CD4-positive, alpha-beta T cell treated with Interleukin-4 for 1 hour (primary cell): ENCODE measurements around the gene SHROOM2.

Source experiments
- DNase-seq, 2 donors: peaks; one replicate each; pipeline ENCODE4 v3.0.0-alpha.2; 2020 to 2022

The SHROOM2 gene

DNA sequence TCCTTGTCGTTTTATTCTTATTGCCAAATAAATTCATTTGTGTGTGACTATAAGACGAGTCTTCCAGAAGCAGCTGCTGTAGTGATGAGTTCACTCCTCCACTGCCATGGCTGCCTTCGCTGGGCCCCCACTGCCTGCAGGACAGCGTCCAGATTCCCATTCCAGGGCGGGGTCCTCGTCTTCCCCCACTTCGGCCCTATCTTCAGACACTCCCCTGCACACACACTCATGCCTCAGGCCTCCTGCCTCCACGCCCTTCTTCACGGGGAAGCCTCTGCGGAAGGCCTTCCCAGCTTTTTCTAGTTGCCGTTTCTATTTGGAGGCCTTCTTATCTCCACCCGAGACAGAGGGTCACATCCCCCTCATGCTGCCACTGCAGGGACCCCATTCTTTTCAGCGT lies 80.4 kb downstream of the SHROOM2 start:
- no peak for DNase-seq

DNA sequence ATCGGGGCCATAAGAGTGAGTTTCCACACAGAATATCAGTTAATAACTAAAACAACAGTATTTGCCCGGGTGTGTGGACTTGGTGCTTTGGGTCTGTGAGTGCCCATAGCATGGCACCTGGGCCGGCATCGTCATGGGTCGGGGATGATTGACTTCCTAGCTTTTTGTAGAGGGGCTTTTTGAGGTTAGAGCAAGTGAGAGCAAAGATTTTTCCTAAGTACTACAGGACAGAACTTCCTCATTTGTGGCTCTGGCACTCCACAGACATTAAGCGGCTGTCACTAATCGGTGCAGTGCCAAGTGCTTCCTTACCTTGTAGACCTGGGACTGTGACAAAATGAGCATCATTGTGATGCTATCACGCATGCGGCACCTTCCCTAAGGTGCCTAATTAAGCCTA lies 81.0 kb downstream of the SHROOM2 start:
- no peak for DNase-seq

DNA sequence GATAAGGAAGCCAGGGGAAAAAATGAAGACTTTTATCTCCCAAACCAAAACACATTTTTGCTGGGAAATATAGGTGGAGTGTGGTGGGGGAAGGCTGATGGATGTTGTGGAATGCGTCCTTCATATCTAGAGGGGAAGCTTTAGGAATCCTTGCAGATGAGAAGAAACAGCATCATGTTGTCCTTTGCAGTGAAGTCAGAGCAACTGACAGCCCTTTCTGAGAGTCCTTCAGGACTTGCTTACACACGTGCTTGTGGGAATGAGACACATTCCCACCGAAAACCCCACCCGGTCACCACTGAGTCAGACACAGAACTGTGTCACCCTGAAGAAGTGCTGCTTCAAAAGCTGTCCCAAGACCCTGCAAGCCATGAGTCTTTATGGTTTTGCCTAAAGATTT lies 81.5 kb downstream of the SHROOM2 start:
- no peak for DNase-seq

DNA sequence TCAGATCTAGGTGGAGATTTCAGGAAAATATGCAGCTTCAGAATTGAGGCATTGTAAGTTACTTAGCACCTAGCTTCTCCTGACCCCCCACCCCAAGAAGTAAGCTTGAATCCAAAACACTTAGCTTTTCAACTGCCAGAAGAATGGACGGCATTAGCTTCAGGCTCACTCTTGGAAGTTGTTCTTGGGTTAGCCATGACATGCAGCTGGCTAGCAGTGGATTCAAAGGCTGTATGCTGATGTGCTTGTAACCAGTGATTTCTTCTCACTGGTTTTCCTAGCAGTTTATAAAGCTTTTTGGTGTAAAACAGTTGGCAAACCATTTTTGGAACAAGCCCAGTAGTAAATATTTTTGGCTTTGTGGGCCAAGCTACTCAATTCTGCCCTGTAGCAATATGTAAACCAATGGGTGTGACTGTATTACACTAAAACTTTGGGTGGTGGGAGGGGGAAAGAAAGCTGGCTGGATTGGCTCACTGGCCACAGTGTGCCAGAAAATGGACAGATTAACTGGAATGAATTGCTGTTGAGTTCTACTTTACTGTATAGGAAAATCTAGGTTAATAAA lies 85.6 kb downstream of the SHROOM2 start:
- no peak for DNase-seq

DNA sequence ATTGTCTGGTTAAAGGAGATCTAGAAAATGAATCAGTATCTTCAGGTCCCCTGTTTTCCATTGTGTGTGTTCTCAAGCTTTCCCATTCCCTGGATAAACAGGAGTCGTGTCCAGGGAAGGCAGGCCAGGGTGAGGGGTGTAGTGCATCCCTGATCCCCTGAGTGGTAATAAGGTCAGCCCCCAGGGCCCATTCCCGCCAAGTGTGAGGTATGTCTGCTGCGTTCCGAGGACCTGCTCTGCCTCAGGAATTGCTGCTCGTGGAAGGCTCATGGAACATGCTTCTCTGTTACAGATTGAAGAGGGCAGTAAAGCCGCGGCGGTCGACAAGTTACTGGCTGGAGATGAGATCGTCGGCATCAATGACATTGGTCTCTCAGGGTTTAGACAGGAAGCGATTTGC lies 87.1 kb downstream of the SHROOM2 start:
- DNase-seq = no peak

DNA sequence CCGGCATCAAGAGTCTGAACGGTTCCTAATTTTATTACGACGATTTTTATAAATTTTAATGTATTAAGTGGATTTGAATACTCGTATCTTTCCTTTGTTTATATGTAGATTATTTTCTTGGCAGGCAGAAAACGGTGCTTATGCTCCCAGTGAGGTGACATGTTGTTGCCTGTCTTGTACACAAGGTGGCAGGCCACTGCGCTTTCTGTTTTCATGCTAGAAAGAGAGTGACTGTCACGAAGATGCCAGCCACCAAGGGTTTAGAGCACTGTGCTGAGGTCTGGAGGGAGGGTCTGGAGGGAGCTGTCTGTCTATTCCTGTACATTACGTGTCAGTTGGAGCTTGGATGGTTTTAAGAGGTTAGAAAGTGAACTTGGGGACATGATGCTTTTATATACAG lies 87.7 kb downstream of the SHROOM2 start:
- peak; percentile 31 to 40 for DNase-seq

DNA sequence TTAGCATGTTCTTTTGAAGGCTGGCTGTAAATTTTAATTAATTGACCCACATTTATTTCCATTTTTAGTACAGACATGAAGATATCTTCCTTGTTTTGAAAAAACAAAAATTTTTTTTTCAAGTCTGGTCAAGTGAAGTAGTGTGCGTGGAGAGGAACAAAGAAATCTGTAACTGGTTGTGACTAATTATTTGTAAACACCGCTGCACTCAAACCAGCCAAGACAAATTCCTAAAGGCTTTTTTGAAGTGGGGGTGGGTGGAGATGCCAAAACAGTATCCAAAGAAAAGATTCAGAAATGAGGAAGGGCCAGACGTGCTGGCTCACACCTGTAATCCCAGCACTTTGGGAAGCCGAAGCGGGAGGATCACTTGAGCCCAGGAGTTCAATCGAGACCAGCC lies 88.3 kb downstream of the SHROOM2 start:
- no peak for DNase-seq

DNA sequence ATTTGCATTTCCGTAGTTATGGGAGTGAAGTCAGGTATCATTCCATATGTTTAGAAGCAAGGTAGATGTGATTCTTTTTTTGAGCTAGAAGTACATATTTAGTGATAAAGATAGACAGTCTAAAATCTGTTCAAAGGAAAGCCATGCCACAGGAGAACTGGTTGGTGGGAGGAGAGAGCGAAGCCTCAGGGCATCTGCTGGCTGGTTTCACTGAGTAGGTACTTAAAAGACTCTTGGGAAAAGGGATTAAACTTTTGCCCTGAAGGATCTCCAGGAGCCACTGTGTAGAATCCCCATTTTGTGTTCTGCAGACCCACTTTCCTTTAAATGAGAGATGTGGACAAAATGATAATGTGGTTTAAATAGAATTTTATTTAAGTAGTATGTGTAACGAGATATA lies 89.6 kb downstream of the SHROOM2 start:
- no peak for DNase-seq

DNA sequence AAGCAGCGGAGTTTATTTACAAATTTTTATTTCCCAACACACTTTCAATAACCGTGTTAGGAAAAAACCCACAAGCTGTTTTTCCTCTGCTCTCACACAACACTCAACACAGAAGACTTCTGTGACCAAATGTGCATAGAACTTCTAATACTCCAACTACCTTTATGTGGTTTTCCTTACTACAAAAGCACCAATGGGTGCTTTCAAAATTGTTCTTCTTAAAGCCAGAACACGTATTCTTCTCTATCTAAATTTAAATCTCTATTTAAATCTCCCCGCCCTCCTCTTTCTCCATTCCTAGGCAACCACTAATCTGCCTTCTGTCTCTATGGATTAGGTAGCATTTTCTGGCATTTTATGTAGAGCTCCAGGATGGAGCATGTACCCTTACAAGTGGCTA lies 90.0 kb downstream of the SHROOM2 start:
- DNase-seq = no peak

DNA sequence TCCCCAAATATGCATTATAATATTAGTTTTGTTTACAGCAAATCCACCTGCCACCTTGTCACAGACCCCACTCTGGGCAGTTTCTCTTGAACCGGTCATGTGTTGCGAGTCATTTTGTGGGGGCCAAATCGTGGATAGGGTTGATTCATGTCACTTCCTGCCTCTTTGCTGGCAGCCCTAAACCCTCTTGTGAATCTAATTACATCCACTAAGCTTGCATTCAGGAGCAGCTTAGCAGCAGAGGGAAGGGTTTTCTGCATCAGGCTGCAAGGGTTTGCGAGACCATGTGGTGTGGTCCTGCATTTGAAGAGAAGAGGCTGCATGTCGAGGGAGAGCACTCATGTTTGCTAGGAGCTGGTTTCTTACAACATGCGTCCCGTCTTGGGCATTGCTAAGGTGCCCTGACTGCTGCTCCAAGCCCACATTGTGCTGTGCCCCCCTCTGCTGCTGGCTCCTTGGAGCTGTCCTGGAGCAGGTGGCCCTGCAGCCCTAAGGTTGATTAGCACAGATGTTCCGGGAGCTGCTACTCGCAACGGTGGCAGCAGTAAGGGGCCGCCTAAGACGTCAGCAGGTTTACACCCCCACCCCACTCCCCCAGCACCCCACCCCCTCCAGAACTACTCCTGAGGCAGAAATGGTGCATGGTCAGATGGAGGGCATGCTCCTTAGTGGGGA lies 92.1 kb downstream of the SHROOM2 start:
- no peak for DNase-seq

DNA sequence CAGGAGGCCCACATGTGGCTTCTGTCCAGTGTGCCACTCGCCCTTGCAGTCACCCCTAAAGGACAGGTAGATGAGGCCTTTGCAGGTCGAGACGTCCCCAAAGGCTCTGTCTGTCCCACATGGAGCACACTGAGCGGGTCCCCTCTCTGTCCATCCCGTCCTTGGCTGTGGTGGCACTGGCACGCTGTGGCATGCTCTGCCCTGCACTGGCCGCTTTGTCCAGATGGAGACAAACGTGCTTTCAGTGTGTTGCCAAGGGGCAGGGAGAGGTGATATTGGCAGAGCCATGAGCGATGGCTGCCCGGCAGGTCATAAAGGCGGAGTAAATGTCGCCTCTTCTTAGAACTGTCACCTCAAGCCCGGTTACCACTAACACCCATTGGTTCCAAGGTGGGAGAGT lies 94.0 kb downstream of the SHROOM2 start:
- DNase-seq = no peak

DNA sequence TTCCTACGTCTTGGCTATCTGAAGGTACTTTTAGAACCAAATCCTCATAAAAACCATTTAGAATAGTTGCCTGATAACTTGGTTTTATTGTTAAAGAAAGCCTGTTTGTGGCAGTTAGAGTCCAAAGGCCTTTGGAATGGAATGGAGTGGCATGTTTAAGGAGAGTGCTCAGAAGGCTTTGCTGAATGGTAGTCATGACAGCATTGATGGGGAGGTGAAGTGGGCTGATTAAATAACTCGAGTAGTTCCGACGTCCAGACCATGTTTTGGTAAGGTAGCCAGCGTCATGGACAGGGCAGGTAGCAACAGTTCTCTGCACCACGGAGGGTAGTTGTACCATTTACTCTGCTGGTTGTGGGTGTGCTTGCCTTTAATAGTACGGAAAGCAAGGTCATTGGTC lies 94.6 kb downstream of the SHROOM2 start:
- no peak for DNase-seq

DNA sequence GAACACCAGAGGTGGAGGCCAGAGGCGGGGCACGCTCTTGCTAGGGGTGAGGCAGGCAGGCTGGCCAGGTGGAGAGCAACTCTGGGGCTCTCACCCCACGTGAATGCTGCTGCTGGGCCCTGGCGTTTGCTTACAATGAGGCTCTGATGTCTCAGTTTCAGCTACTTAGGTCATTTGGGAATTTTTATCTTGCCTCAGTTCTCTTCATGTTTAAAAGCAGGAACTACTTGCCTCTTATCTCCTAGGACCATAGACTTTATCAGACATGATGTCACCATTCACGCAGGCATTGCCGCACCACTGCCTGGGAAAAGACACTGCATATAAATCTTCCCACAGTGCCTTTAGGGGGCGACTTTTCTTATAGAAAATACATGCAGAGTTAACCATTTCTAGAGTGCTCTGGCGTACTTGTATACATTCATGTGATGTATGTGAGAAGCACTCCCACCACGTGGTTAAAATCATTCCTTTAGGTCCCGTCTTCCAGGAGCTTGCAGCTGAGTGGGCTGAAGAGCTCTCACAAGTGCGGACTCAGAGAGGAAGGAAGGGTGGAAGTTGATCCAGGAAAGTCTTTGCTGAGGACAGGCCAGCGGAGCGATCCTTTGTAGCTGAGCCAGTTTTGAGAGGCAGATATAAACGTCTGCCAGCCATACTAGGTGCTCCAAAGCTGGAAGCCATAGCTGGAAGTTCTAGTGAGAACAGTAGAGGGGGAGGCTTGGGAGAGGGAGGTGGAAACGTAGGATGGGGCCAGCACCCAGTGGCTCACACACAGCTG lies 96.6 kb downstream of the SHROOM2 start:
- DNase-seq = no peak

DNA sequence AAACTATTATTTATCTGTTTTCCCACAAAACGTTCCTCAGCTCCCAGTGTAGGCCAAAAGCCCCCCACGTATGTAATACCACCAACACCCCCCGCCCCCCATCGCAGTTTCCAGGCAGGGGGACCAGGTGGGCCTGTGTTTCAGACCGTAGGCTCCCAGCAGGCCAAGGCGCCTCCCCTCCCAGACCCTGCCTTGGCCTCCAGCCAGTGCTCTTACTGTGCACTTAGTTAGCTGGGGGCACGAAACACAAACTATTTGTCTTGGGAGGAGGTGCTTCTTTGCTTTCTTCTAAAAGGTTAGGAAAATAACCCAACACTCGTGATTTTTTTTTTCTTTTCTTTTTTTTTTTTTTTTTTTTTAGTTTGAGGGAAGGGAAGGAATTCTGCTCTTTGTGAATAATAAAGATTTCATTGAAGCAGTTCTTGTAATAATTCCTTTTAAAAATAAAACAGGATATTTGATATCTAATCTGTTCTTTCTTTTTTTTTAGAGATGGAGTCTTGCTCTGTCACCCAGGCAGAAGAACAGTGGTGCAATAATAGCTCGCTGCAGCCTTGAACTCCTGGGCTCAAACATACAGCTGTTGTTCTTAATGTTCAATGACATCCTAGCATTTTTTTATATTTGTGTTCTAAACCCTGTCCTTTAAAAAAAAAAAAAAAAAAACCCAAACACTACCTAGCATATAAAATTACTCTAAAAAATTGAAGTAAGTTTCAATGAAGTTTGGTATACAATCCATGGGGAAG lies 98.0 kb downstream of the SHROOM2 start:
- DNase-seq = no peak

DNA sequence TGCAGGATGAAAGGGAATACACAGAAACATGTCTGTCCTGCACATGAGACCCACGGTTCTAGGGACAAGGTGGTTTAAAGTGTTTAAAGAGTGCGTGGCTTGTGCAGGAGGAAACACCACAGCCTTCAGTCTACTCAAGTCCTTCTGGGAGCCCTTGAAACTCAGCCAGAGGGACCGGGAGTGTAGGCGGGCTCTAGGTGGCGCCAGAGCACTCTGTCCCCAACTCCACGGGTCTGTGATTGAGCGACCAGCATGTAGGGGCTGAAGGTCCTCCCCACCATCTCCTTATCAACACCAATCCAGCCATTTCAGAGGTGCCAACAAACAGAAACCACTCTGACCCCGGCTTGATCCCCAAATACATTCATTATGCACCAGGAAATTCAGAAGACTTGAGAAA lies 98.9 kb downstream of the SHROOM2 start:
- peak; percentile 40 to 61 for DNase-seq

DNA sequence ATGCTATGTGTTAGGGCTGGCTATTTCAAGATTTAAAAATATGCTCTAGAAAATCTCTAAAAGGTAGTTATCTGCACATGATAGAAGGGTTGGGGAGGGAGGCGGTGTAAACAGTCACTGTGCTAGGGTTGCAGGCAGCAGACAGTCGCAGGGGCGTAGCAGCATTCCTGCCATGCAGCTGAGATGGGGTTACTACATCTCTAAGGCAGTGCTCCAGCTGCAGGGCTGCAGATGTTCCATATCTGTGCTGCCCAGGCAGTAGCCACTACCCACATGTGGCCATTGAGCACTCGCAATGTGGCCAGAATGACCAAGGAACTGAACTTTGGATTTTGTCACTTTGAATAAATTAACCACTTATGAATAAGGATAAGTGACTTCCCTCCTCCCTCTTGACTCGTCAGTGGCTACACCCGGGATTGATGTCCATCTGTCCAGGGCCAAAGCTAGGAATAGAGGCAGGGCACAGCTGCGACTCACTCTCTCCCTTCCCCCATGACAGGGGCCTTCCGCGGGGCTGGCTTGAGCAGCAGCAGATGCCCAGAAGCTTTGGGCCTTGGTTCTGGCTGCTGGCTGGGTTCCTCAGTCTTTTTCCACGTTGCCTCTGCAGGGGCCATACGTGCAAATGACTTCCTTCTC lies 101.5 kb downstream of the SHROOM2 start:
- DNase-seq = no peak

DNA sequence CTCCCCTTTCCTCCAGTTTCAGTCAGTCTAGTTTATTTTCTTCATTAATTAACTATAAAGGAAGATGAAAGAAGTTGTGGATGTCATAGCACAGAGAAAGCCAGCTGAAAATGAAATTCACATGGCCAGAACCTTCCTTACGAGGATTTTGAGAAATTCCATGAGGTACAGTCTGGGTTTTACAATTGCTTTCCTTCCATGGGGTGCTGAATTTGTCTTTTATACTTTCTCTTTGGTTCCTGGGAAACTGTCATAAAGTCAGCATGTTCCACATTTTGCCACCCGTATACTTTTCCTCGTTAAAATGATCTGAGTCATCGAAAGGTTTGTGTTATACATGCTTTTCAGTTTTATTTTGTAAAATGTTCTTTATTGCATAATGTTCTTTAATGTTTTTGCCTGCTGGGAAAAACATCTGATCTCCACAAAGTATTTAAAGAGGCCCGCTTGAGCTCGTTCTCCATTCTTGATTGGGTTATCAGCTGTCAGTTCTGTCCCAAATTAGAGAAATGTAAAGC lies 102.8 kb downstream of the SHROOM2 start:
- no peak for DNase-seq

DNA sequence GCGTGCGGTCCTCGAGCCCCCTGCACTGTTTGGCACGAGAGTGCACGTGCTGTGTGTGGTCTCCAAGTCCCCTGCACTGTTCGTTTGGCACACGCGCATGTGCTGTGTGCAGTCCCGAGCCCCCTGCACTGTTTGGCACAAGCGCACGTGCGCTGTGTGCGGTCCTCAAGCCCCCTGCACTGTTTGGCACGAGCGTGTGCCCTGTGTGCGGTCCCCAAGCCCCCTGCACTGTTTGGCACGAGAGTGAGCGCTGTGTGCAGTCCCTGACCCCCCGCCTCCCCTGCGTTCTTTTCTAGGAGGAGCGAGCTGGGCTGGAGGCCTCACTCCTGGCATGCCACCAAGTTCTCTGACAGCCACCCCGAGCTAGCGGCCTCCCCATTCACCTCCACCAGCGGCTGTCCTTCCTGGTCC lies 104.5 kb downstream of the SHROOM2 start:
- DNase-seq = no peak

DNA sequence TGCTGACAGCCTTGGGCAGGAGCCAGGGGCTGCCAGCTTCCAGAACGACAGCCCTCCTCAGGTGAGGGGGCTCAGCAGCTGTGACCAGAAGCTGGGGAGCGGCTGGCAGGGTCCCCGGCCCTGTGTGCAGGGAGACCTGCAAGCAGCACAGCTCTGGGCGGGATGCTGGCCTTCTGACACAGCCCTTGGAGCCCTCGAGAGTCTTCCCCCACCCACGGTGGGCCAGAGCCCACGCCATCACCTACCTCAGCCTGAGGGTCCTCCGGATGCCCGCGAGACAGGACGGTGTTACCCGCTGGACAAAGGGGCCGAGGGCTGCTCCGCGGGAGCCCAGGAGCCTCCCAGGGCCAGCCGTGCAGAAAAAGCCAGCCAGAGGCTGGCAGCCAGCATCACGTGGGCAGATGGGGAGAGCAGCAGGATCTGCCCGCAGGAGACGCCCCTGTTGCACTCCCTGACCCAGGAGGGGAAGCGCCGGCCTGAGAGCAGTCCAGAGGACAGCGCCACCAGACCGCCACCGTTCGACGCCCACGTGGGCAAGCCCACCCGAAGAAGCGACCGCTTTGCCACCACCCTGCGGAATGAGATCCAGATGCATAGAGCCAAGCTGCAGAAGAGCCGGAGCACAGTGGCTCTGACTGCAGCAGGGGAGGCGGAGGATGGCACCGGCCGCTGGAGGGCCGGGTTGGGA lies 109.1 kb downstream of the SHROOM2 start:
- no peak for DNase-seq

DNA sequence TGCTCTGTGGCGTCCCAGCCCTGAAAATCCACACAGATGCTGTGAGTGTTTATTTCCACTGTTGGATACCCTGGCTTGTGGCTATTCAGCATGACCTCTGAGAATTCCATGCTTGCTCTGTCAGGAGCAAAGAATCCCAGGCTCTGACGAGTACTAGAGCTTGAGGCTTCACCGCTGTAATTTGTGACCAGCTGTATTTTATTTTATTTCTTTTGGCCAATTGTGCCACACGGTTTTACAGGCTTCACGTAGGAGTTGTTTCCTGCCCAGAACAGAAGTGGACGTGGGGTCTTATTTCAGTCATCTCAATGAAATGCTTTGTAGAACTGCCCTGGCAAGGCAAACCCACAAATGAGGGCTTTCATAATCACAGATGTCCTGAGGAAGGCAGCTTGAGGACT lies 111.5 kb downstream of the SHROOM2 start:
- DNase-seq = no peak

DNA sequence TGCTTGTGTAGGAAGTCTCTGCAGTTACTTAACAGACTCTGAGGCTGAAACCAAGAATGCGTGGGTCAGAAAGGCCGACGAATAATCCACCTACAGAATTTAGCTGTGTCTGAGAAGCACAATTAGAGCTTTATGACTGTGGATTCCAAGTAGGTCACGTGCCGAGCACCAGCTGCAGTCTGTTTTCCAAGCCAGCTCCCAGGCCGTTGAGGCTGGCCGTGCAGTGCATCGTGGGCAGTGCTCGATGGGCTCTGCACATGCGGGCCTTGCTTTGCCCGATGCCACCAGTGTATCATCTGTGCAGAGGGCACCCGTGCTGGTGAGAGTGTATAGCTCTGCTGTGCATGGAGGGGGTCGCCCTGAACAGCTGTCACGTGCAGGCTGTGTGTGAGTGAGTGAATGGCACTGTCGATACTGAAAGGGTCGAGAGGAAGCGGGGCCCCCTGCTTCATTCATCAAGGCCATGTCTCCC lies 113.4 kb downstream of the SHROOM2 start:
- DNase-seq = no peak

DNA sequence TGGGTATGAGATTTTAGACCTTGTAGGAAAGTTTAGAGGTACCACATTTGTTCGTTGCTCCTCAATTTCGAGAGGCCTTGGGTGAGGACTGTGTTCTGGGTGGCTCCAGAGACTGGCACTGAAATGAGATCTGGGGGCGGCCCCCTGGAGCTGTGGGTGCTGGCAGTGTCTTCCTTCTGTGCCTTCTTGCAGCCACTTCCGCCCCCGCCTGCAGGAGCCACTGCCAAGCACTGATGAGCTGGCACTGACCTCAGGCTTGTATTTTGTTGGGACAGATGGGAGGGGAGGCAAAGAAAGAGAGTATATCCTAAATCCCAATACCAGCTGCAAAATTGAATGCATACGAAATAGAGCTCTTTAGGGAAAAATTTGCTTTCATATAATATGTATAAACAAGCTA lies 116.4 kb downstream of the SHROOM2 start:
- DNase-seq = no peak
